Epithelial cell of proximal tubule (primary cell): ENCODE data around the gene CREB3L2. TPM values are rescaled to one million over a fixed set of nuclear protein-coding genes. Genes with fewer than 3 reads are reported as not detected.

Experiments used
- DNase-seq: peaks from one replicate; pipeline ENCODE4 v3.0.0-alpha.2; 2011; ENCODE audit warnings: low read depth
- H3K4me3 ChIP-seq: 2 replicates; pipeline ENCODE4 v1.5.1; 2011; ENCODE audit warnings: low read depth, mild to moderate bottlenecking, low read length
- total RNA-seq: library from RNA; depleted of rRNA; stranded (reverse); fragments of >200 nt; gene quantifications from 2 replicates; pipeline ENCODE4 v1.2.3, GENCODE V29; 2015
- TF ChIP-seq, protein P1 (sequence below): conservative IDR thresholded peaks from 2 replicates; pipeline ENCODE4 v1.5.1; 2012; ENCODE audit warnings: low read depth, mild to moderate bottlenecking, low read length

The CREB3L2 gene
- total RNA-seq, 1 donor from 2014 or later = 18.3 TPM

DNA sequence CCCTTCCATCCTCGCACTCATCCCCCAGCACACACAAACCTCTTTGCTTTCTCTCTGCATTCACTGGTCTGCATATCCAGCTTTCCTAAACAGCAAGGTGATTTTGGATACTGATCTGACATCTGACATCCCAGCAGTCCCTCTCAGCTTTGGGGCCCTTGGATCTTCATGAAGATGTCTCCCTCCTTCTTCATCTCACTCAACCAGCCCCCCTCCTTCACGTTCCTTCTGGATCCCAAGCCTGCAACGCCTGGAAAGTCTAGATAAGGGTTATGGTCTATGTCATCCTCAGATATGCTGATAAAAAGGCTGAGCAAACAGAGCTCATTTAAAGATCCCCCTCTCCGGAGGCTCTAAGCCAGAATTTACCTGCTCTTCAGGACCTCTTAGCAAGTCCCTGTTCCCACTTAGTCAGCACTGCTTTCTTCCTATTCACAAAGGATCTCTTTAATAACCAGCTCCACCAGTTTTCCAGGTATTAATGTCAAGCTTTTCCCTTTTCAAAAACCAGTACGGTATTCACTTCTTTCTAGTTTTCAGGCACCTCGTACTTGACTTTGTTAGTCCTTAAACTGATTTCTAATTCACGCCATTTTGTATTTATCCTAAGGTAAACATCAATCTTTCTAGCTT lies 38.9 kb downstream of the CREB3L2 start:
- TF ChIP-seq, protein P1, sequence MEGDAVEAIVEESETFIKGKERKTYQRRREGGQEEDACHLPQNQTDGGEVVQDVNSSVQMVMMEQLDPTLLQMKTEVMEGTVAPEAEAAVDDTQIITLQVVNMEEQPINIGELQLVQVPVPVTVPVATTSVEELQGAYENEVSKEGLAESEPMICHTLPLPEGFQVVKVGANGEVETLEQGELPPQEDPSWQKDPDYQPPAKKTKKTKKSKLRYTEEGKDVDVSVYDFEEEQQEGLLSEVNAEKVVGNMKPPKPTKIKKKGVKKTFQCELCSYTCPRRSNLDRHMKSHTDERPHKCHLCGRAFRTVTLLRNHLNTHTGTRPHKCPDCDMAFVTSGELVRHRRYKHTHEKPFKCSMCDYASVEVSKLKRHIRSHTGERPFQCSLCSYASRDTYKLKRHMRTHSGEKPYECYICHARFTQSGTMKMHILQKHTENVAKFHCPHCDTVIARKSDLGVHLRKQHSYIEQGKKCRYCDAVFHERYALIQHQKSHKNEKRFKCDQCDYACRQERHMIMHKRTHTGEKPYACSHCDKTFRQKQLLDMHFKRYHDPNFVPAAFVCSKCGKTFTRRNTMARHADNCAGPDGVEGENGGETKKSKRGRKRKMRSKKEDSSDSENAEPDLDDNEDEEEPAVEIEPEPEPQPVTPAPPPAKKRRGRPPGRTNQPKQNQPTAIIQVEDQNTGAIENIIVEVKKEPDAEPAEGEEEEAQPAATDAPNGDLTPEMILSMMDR = no peak
- no peak overlapping the region for H3K4me3 ChIP-seq
- DNase-seq = no peak

DNA sequence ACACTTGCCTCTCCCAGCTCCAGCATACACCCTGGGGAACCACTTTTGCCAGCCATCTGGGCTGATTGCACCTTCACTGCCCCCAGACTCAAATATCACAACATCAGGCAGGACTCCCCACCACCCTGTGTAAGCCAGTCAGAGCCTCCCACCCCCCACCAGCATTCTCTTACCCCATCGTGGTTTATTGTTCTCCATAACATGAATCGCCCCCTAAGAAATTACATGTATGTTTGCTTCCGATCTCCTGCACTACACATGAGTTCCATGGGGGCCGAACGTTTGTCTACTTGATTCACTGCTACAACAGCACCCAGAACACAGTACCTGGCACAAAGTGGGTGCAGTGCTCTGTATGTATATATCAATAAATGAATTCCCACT lies 39.4 kb downstream of the CREB3L2 start:
- H3K4me3 ChIP-seq = no peak overlapping the region
- TF ChIP-seq, protein P1 = no peak
- DNase-seq = no peak

DNA sequence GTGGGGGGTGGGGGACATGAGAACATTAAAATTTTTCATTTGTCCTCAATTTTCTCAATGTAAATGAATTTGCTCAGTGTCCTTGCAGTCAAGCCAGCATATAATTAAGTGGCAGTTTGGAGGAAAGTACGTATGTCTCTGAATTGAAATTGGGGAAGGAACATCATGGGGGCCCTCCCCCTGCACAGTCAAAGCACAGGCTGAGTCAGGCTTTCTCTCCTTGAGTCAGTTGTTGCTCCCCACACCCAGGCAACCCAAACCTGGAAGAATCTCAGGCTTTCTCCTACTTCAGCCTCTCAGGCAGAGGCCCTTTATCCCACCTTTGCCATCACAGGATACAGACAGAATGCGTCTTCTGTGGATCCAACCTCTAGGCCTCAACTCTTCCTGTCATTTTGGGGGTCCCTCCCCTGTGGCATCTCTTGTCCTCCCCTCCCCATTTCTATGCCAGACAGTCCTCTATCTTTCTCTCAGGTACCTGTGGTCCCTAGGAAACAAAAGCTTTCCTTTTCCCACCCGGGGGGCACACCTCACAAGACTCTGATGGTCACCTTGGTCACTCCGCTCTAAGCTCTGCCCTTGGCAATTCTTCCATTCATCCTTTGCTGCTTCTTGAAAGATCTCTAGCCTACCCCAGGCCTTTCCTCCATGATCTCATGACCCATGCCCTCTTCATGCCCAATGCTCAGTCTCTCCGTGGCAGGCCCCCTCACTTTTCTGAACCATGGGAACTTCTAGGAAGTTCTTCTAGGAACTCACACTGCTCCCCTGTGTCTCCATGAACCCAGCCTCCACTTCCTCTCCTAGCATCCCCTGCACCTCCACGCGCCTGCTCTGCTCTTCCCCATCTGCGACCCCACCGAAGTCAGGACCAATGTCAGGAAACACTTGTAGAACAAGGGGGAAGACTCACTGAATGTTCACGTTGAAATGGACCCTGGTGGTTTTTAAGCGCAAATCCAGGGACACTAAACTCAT lies 40.4 kb downstream of the CREB3L2 start:
- no peak overlapping the region for H3K4me3 ChIP-seq
- no peak for DNase-seq
- TF ChIP-seq, protein P1 = no peak

DNA sequence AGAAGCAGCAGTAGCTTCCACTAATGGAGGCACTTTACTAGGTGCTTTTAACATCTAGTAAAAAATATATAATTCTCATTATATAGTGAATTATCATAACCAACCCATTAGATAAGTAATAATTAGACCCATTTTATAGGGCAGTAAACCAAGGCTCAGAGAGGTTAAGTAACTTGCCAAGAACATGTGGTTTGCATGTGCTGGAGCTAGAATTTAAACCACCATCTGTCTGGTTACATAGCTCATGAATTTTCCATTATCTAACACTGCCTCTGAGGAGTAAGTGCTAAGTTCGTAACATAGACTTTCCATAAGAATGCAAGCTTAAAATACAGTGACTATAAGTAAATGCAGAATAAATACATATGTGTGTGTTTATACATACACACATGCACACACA lies 41.9 kb downstream of the CREB3L2 start:
- TF ChIP-seq, protein P1 = no peak
- DNase-seq = no peak
- no peak overlapping the region for H3K4me3 ChIP-seq

DNA sequence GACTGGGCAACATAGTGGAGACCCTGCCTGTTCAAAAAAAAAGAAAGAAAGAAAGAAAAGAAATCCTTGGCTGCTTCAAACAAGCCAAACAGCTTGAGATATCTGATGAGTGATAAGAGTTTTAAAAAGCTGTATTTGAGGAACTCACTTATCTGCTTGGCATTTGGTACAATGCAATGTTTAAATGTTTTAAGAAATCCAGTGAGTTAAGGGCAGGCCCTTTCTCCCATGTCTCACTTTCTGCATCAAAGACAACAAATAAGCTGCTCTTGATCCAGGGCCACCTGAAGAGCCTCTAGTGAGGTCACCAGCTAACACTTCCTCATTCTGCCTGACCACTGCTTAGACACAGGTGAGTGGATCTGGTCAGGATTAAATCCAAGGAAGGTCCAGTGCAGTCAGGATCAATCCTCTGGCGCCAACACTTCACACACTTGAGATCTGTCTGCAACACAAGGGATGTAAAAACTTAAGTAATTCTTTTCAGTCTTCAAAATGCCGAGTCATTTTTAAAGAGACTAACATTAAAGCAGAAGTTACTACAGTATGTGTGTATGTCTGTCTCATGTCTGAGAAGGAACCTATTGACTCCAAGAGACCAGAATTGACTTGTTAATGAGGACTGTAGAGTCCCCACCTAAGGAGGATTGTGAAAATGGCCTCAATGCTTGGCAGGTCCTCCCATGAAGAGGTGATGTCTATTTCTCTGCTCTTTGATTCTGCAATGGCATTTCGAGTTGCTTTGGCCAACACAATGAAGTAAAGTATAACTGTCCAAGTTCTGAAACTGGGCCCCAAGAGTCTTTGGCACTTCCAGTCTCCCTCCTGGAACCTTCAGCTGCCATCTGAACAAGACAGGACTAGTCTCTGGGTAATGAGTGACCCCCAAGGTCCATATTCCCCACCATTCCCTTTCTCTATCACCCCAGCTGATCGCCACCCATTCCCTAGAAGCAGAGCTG lies 43.1 kb downstream of the CREB3L2 start:
- H3K4me3 ChIP-seq = no peak overlapping the region
- TF ChIP-seq, protein P1 = no peak
- no peak for DNase-seq

DNA sequence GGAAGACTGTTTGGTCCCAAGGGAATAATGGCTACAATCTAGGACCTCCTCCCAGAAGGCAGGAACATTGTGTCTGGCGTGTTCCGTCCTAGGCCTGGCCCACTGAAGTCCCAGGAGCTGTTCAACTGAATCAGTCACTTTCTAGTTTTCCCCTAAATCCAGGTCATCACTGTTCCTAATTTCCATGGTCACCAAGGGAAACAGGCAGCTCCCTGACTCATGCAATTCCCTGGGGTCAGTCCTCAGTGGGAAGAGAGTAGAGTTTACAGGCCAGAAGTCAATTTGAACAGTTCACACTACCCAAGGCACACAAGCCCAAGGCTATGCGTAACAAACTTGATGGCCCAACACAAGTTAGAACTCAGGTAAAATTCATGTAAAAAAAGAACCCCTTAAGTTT lies 44.0 kb downstream of the CREB3L2 start:
- no peak for DNase-seq
- TF ChIP-seq, protein P1 = no peak

More for the DNA sequence above, 44.0 kb downstream of the CREB3L2 start:
- no peak overlapping the region for H3K4me3 ChIP-seq
